IPS-20b (cell line): Measurements from ENCODE around the gene WASF1.
"Not testable (repeated sequence)": the region's sequence is repeated elsewhere in the genome, so short reads cannot be mapped to it uniquely, and the experiment has no call there.

Experiments used
- H3K27ac ChIP-seq: one replicate; pipeline ENCODE4 v1.5.1; 2013; ENCODE audit warnings: low read length
- H3K27me3 ChIP-seq: 2 replicates; pipeline ENCODE4 v1.6.1; 2013; ENCODE audit warnings: mild to moderate bottlenecking, low read length, inconsistent platforms; ENCODE audit not compliant: insufficient read depth
- H3K36me3 ChIP-seq: 2 replicates; pipeline ENCODE4 v1.6.1; 2013; ENCODE audit warnings: low read depth, mild to moderate bottlenecking, inconsistent platforms, low read length, moderate library complexity; ENCODE audit not compliant: insufficient read depth
- H3K4me1 ChIP-seq: 2 replicates; pipeline ENCODE4 v1.6.1; 2013; ENCODE audit warnings: mild to moderate bottlenecking, control low read depth, inconsistent platforms, low read length, moderate library complexity; ENCODE audit not compliant: insufficient read depth
- H3K4me3 ChIP-seq: 2 replicates; pipeline ENCODE4 v1.5.1; 2013; ENCODE audit warnings: mild to moderate bottlenecking, low read length, inconsistent platforms
- H3K9ac ChIP-seq: 2 replicates; pipeline ENCODE4 v1.6.1; 2013; ENCODE audit warnings: low read depth, mild to moderate bottlenecking, inconsistent platforms, low read length, moderate library complexity
- H3K9me3 ChIP-seq: 2 replicates; pipeline ENCODE4 v1.6.1; 2013; ENCODE audit warnings: mild to moderate bottlenecking, low read depth, low read length, inconsistent platforms; ENCODE audit not compliant: insufficient read depth

WASF1 gene

GRCh38 chr6:110158479-110158878, 21.0 kb downstream of the WASF1 start:
- H3K36me3 ChIP-seq: no peaks in the 10 kb centered on the region
- no peaks in the 10 kb centered on the region for H3K4me1 ChIP-seq
- H3K4me3 ChIP-seq: no peak overlapping the region
- H3K9ac ChIP-seq: no peak overlapping the region
- no peak overlapping the region for H3K27ac ChIP-seq
- H3K27me3 ChIP-seq: no peaks in the 10 kb centered on the region
- H3K9me3 ChIP-seq: no peaks in the 10 kb centered on the region

GRCh38 chr6:110147870-110148269, 31.6 kb downstream of the WASF1 start:
- Histone ChIP-seq H3K4me1 (no peaks in the 10 kb centered on the region), H3K9me3 (no peaks in the 10 kb centered on the region), H3K9ac (no peak overlapping the region), H3K27me3 (no peaks in the 10 kb centered on the region), H3K4me3 (no peak overlapping the region), H3K27ac (no peak overlapping the region), H3K36me3 (no peaks in the 10 kb centered on the region)

GRCh38 chr6:110140650-110141049, 38.8 kb downstream of the WASF1 start:
- H3K9ac ChIP-seq: no peak overlapping the region

GRCh38 chr6:110139052-110139451, 40.4 kb downstream of the WASF1 start:
- H3K4me3 ChIP-seq: no peak overlapping the region
- H3K9me3 ChIP-seq: peaks cover 31% of the 10 kb centered on the region
- no peaks in the 10 kb centered on the region for H3K4me1 ChIP-seq
- no peaks in the 10 kb centered on the region for H3K27me3 ChIP-seq
- H3K9ac ChIP-seq: no peak overlapping the region
- H3K36me3 ChIP-seq: peaks cover 16% of the 10 kb centered on the region; the same call in 1 of the 2 replicates
- H3K27ac ChIP-seq: no peak overlapping the region

More at GRCh38 chr6:110140650-110141049, 38.8 kb downstream of the WASF1 start:
- H3K27ac ChIP-seq: no peak overlapping the region
- peaks cover 31% of the 10 kb centered on the region for H3K9me3 ChIP-seq
- H3K36me3 ChIP-seq: peaks cover 16% of the 10 kb centered on the region; the same call in 1 of the 2 replicates
- H3K4me1 ChIP-seq: no peaks in the 10 kb centered on the region
- H3K4me3 ChIP-seq: no peak overlapping the region
- no peaks in the 10 kb centered on the region for H3K27me3 ChIP-seq

- H3K4me1 ChIP-seq: no peaks in the 10 kb centered on the region
- H3K4me3 ChIP-seq: no peak overlapping the region
- H3K27ac ChIP-seq: no peak overlapping the region
- H3K9ac ChIP-seq: no peak overlapping the region
- peaks cover 36% of the 10 kb centered on the region for H3K9me3 ChIP-seq
- H3K27me3 ChIP-seq: no peaks in the 10 kb centered on the region
- peaks cover 16% of the 10 kb centered on the region; the same call in 1 of the 2 replicates for H3K36me3 ChIP-seq
These were observed 41.3 kb downstream of the WASF1 start for GRCh38 chr6:110137924-110138887.

DNA sequence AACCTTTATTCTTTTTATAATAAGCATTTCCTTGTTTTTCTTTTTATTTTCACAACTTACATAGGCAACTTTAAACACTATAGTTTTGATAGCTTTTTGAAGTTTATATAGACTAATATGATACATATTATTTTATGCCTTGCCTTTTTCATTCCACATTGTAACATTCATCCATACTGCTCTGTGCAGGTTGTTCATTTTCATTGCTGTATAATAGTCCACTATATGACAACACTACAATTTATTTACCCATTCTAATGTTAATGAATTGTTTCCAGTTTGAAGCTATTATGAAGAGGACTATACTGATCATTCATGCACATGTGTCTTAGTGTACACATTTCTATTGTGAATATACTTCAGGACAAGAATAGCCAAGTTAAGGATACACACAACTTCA, 49.1 kb downstream of the WASF1 start:
- H3K36me3 ChIP-seq: peaks cover 11% of the 10 kb centered on the region; the same call in 1 of the 2 replicates
- peaks cover 4% of the 10 kb centered on the region; the same call in 1 of the 2 replicates for H3K9me3 ChIP-seq
- no peaks in the 10 kb centered on the region for H3K27me3 ChIP-seq
- H3K9ac ChIP-seq: no peak overlapping the region
- H3K27ac ChIP-seq: no peak overlapping the region
- H3K4me3 ChIP-seq: no peak overlapping the region
- H3K4me1 ChIP-seq: no peaks in the 10 kb centered on the region

- H3K36me3 ChIP-seq: peaks cover 14% of the 10 kb centered on the region; the same call in 1 of the 2 replicates
- no peak overlapping the region for H3K9ac ChIP-seq
- H3K27me3 ChIP-seq: no peaks in the 10 kb centered on the region
- H3K9me3 ChIP-seq: no peaks in the 10 kb centered on the region
- H3K4me3 ChIP-seq: no peak overlapping the region
- no peak overlapping the region for H3K27ac ChIP-seq
- no peaks in the 10 kb centered on the region for H3K4me1 ChIP-seq
These were observed 51.1 kb downstream of the WASF1 start for GRCh38 chr6:110128418-110128817.

GRCh38 chr6:110125361-110125760, 54.1 kb downstream of the WASF1 start:
- no peak overlapping the region for H3K4me3 ChIP-seq
- no peak overlapping the region for H3K9ac ChIP-seq
- H3K27ac ChIP-seq: no peak overlapping the region
- no peaks in the 10 kb centered on the region for H3K4me1 ChIP-seq
- peaks cover 4% of the 10 kb centered on the region; the same call in 1 of the 2 replicates for H3K9me3 ChIP-seq
- H3K36me3 ChIP-seq: peaks cover 26% of the 10 kb centered on the region
- H3K27me3 ChIP-seq: no peaks in the 10 kb centered on the region

- H3K36me3 ChIP-seq: peaks cover 26% of the 10 kb centered on the region
- not testable (repeated sequence) for H3K4me3 ChIP-seq, H3K27ac ChIP-seq
These were observed 57.8 kb downstream of the WASF1 start for GRCh38 chr6:110121655-110122054.

DNA sequence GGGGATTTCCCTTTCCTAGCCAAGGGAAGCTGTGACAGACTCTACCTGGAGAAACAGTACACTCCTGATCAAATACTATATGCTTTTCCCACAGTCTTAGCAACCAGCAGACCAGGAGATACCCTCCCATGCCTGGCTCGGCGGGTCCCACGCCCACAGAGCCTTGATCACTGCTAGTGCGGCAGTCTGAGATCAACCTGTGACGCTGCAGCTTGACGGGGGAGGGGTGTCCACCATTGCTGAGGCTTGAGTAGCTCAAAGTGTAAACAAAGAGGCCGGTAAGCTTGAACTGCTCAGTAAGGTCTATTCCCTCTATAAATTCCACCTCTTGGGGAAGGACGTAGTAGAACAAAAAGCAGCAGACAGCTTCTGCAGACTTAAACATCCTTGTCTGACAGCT, 63.2 kb downstream of the WASF1 start:
- H3K4me3 ChIP-seq: no peak overlapping the region
- H3K27ac ChIP-seq: no peak overlapping the region
- no peaks in the 10 kb centered on the region; the same call in 1 of the 2 replicates for H3K36me3 ChIP-seq
- no peaks in the 10 kb centered on the region for H3K4me1 ChIP-seq
- H3K27me3 ChIP-seq: no peaks in the 10 kb centered on the region
- H3K9ac ChIP-seq: no peak overlapping the region
- H3K9me3 ChIP-seq: no peaks in the 10 kb centered on the region

More at GRCh38 chr6:110121655-110122054, 57.8 kb downstream of the WASF1 start:
- H3K9ac ChIP-seq, H3K9me3 ChIP-seq, H3K4me1 ChIP-seq, H3K27me3 ChIP-seq: not testable (repeated sequence)

DNA sequence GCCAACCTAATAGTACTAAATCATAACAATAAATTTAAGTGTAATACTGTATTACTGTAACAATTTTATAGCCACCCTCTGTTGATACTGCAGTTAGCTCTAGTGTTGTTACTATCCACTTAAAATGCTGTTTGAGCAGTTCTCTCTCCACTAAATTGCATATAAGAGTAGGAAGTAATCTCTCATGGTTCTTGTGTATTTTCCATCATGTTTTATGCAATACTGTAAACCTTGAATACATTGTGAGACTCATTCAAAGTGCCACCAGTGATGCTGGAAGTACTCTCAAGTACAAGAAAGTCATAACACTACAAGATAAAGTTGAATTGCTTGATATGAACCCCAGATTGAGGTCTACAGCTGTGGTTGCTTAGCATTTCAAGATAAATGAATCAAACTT, 65.5 kb downstream of the WASF1 start:
- Histone ChIP-seq H3K9ac (no peak overlapping the region), H3K4me3 (no peak overlapping the region), H3K36me3 (no peaks in the 10 kb centered on the region; the same call in 1 of the 2 replicates), H3K27ac (no peak overlapping the region), H3K27me3 (no peaks in the 10 kb centered on the region), H3K9me3 (no peaks in the 10 kb centered on the region), H3K4me1 (no peaks in the 10 kb centered on the region)

GRCh38 chr6:110105296-110105695, 74.2 kb downstream of the WASF1 start:
- no peak overlapping the region for H3K9ac ChIP-seq
- no peaks in the 10 kb centered on the region for H3K4me1 ChIP-seq
- H3K27me3 ChIP-seq: no peaks in the 10 kb centered on the region
- H3K27ac ChIP-seq: no peak overlapping the region
- peaks cover 62% of the 10 kb centered on the region for H3K36me3 ChIP-seq
- no peaks in the 10 kb centered on the region for H3K9me3 ChIP-seq
- no peak overlapping the region for H3K4me3 ChIP-seq
